H1 (cell line): Measurements from ENCODE around the gene CTPS1. TPM values are rescaled to one million over a fixed set of nuclear protein-coding genes. Genes with fewer than 3 reads are reported as not detected.

ENCODE experiments used
- CTCF ChIA-PET: fragments of 300-600 bp; sonication (Branson Sonifier 250); formaldehyde crosslinking; loops from one replicate; lab custom pipeline; 2021; ENCODE audit not compliant: partially characterized antibody; lab: Charles Lee
- POLR2A ChIA-PET: fragments of 300-600 bp; sonication (Branson Sonifier 250); formaldehyde crosslinking; loops from one replicate; lab custom pipeline; 2021; ENCODE audit warnings: inconsistent platforms; ENCODE audit not compliant: partially characterized antibody; lab: Charles Lee
- DNase-seq, 2 experiments: peaks; one replicate each; pipeline versions ENCODE4 v3.0.0 to v3.0.0-alpha.2; 2010 to 2022; ENCODE audit warnings: low spot score in 2 of 2, low read depth in 1 of 2, mixed read lengths in 1 of 2
- FAIRE-seq: peaks from 2 replicates; lab custom pipeline; 2011; peaks lifted over from hg19 to GRCh38; lab: Jason Lieb, UNC
- H2AFZ ChIP-seq: 2 replicates; pipeline ENCODE4 v1.8.1; 2012; ENCODE audit warnings: low read length, inconsistent platforms
- H2AK5ac ChIP-seq: 2 replicates; pipeline ENCODE4 v1.6.1; 2013; ENCODE audit warnings: low read depth, low read length
- H2BK120ac ChIP-seq: replicated peaks from 2 replicates; pipeline ENCODE3; 2013; ENCODE audit warnings: low read depth, low read length, inconsistent platforms
- H2BK12ac ChIP-seq: 2 replicates; pipeline ENCODE4 v1.6.1; 2013; ENCODE audit warnings: low read depth, low read length
- H2BK15ac ChIP-seq: 2 replicates; pipeline ENCODE4 v1.6.1; 2013; ENCODE audit warnings: low read length
- H2BK20ac ChIP-seq: 2 replicates; pipeline ENCODE4 v1.6.1; 2013; ENCODE audit warnings: low read length
- H2BK5ac ChIP-seq: 2 replicates; pipeline ENCODE4 v1.6.1; 2013; ENCODE audit warnings: low read depth, low read length
- H3K14ac ChIP-seq: 2 replicates; pipeline ENCODE4 v1.6.1; 2013; ENCODE audit warnings: inconsistent platforms; ENCODE audit not compliant: insufficient read length
- H3K18ac ChIP-seq: 2 replicates; pipeline ENCODE4 v1.6.1; 2013; ENCODE audit warnings: low read length; ENCODE audit errors: extremely low read depth
- H3K23ac ChIP-seq: 2 replicates; pipeline ENCODE4 v1.6.1; 2013; ENCODE audit warnings: inconsistent platforms; ENCODE audit not compliant: insufficient read length
- H3K23me2 ChIP-seq: 2 replicates; pipeline ENCODE4 v1.6.1; 2013; ENCODE audit warnings: low read depth, low read length
- H3K27ac ChIP-seq: 2 replicates; pipeline ENCODE4 v1.6.1; 2011; ENCODE audit warnings: low read depth, low read length, inconsistent platforms
- H3K27me3 ChIP-seq, 4 experiments: replicated peaks in 1 of 4; 1 replicate in 1 of 4; 2 replicates in 3 of 4; pipeline versions ENCODE4 v1.6.1 to v1.8.1; 2011 to 2013; ENCODE audit warnings: low read length in 3 of 4, mild to moderate bottlenecking in 3 of 4, inconsistent platforms in 2 of 4, mixed read lengths in 2 of 4, moderate library complexity in 1 of 4; ENCODE audit not compliant: control insufficient read depth in 3 of 4, insufficient read depth in 3 of 4; ENCODE audit errors: extremely low read depth in 1 of 4
- H3K36me3 ChIP-seq, 4 experiments: 2 replicates each; pipeline versions ENCODE4 v1.6.1 to v1.8.1; 2011 to 2013; ENCODE audit warnings: mild to moderate bottlenecking in 4 of 4, low read length in 3 of 4, moderate library complexity in 2 of 4, control low read depth in 1 of 4, inconsistent platforms in 1 of 4; ENCODE audit not compliant: insufficient read depth in 4 of 4, control insufficient read depth in 2 of 4
- H3K4ac ChIP-seq: replicated peaks from 2 replicates; pipeline ENCODE3; 2013; ENCODE audit warnings: low read length, low read depth, mixed read lengths, inconsistent platforms; ENCODE audit not compliant: insufficient read length
- H3K4me1 ChIP-seq, 4 experiments: replicated peaks in 1 of 4; 1 replicate in 1 of 4; 2 replicates in 3 of 4; pipeline versions ENCODE4 v1.6.1 to v1.8.1; 2011 to 2013; ENCODE audit warnings: low read length in 3 of 4, inconsistent platforms in 2 of 4, mixed read lengths in 1 of 4; ENCODE audit not compliant: insufficient read depth in 4 of 4, control insufficient read depth in 3 of 4
- H3K4me2 ChIP-seq, 2 experiments: 2 replicates each; pipeline versions ENCODE4 v1.6.1 to v1.8.1; 2011 to 2013; ENCODE audit warnings: low read depth in 2 of 2, low read length in 2 of 2, control low read depth in 1 of 2, inconsistent platforms in 1 of 2, mild to moderate bottlenecking in 1 of 2; ENCODE audit not compliant: insufficient read depth in 1 of 2
- H3K4me3 ChIP-seq, 4 experiments: fragments of 200-600, 300-600 bp in 1 of 4; sonication (generic), shearing (Covaris generic), sonication (Bioruptor Twin) in 1 of 4; 2 replicates each; pipeline versions ENCODE4 v1.5.1 to v1.8.1; 2011 to 2016; ENCODE audit warnings: low read length in 4 of 4, low read depth in 3 of 4, control low read depth in 2 of 4, inconsistent platforms in 2 of 4, mild to moderate bottlenecking in 2 of 4, mixed read lengths in 1 of 4, moderate library complexity in 1 of 4; ENCODE audit not compliant: insufficient read depth in 2 of 4; ENCODE audit errors: extremely low read depth in 1 of 4
- H3K56ac ChIP-seq: replicated peaks from 2 replicates; pipeline ENCODE3; 2013; ENCODE audit warnings: low read depth, mild to moderate bottlenecking, mixed read lengths, low read length, inconsistent platforms; ENCODE audit not compliant: insufficient read length
- H3K79me1 ChIP-seq: 2 replicates; pipeline ENCODE4 v1.6.1; 2013; ENCODE audit warnings: low read depth, low read length, control low read depth
- H3K79me2 ChIP-seq, 2 experiments: 2 replicates each; pipeline versions ENCODE4 v1.6.1 to v1.8.1; 2012 to 2013; ENCODE audit warnings: low read length in 2 of 2, mild to moderate bottlenecking in 2 of 2, inconsistent platforms in 1 of 2; ENCODE audit not compliant: insufficient read depth in 2 of 2, control insufficient read depth in 1 of 2
- H3K9ac ChIP-seq, 4 experiments: replicated peaks in 1 of 4; 1 replicate in 1 of 4; 2 replicates in 3 of 4; pipeline versions ENCODE4 v1.6.1 to v1.8.1; 2011 to 2013; ENCODE audit warnings: low read depth in 3 of 4, low read length in 3 of 4, control low read depth in 2 of 4, mild to moderate bottlenecking in 2 of 4, moderate library complexity in 2 of 4, inconsistent platforms in 1 of 4; ENCODE audit errors: extremely low read depth in 1 of 4
- H3K9me3 ChIP-seq, 2 experiments: 2 replicates each; pipeline versions ENCODE4 v1.6.1 to v1.8.1; 2012 to 2013; ENCODE audit warnings: mild to moderate bottlenecking in 2 of 2, moderate library complexity in 2 of 2, control low read depth in 1 of 2, inconsistent platforms in 1 of 2, low read depth in 1 of 2, low read length in 1 of 2, mixed read lengths in 1 of 2; ENCODE audit not compliant: insufficient read depth in 2 of 2
- H4K20me1 ChIP-seq, 2 experiments: replicated peaks in 1 of 2; 2 replicates each; pipeline versions ENCODE3 to v1.8.1; 2011 to 2013; ENCODE audit warnings: inconsistent platforms in 2 of 2, low read length in 2 of 2, mild to moderate bottlenecking in 1 of 2; ENCODE audit not compliant: insufficient read depth in 2 of 2, control insufficient read depth in 1 of 2
- H4K5ac ChIP-seq: 2 replicates; pipeline ENCODE4 v1.6.1; 2013; ENCODE audit warnings: low read length, low read depth, mixed read lengths, inconsistent platforms; ENCODE audit not compliant: insufficient read length
- H4K8ac ChIP-seq: 2 replicates; pipeline ENCODE4 v1.8.0; 2013; ENCODE audit warnings: mild to moderate bottlenecking, moderate library complexity, low read length, inconsistent platforms; ENCODE audit not compliant: insufficient read depth; ENCODE audit errors: extremely low read depth
- H4K91ac ChIP-seq: replicated peaks from 2 replicates; pipeline ENCODE3; 2013; ENCODE audit warnings: low read length, mixed read lengths, inconsistent platforms; ENCODE audit not compliant: insufficient read length
- EGR1 ChIP-seq: IDR thresholded peaks from 2 replicates; pipeline ENCODE4 v1.6.1; 2011; ENCODE audit warnings: low read depth, low read length, borderline replicate concordance
- HDAC2 ChIP-seq, 2 experiments: fragments of 300-600 bp in 1 of 2; sonication (generic) in 1 of 2; IDR thresholded peaks; 2 replicates each; pipeline ENCODE4 v1.6.1; 2011 to 2012; ENCODE audit warnings: low read depth in 2 of 2, low read length in 2 of 2, mild to moderate bottlenecking in 2 of 2, moderate library complexity in 2 of 2, borderline replicate concordance in 1 of 2, inconsistent platforms in 1 of 2
- KDM4A ChIP-seq: IDR thresholded peaks from one replicate; pipeline ENCODE4 v1.7.1; 2012; ENCODE audit warnings: low read depth, mild to moderate bottlenecking, moderate library complexity, low read length, inconsistent platforms; ENCODE audit not compliant: severe bottlenecking
- WGBS, 2 experiments: shearing (Covaris generic) in 1 of 2; methylation state at CpG; one replicate each; pipeline versions ENCODE4 v1.1.6 to v1.1.7; 2013 to 2015; ENCODE audit warnings: low lambda C conversion rate in 2 of 2, mixed read lengths in 2 of 2, inconsistent platforms in 1 of 2, low coverage in 1 of 2, missing lambda C conversion rate in 1 of 2; ENCODE audit not compliant: insufficient replicate concordance in 2 of 2, insufficient coverage in 1 of 2, insufficient read length in 1 of 2; ENCODE audit errors: extremely low coverage in 1 of 2, missing lambda C conversion rate in 1 of 2; 5-methylcytosine and 5-hydroxymethylcytosine counted together
- polyA plus RNA-seq, 7 experiments: library from polyadenylated mRNA; depleted of rRNA in 3 of 7; stranded (reverse) in 5 of 7; unstranded in 2 of 7; fragments of >200 nt in 5 of 7; fragments of 200-250 nt in 2 of 7; gene quantifications; 1 replicate in 5 of 7; 2 replicates in 1 of 7; 4 replicates in 1 of 7; pipeline versions ENCODE4 v1.2.1 to v1.2.3, GENCODE V29; 2011 to 2013; ENCODE audit warnings: missing spikeins in 2 of 7, mixed read lengths in 2 of 7
- total RNA-seq: library from RNA; stranded (reverse); fragmentation: NEBNext Ultra II Directional; extraction: Animal tissue kit (Norgen Biotek cat#: 25700); gene quantifications from 2 replicates; pipeline ENCODE4 v1.2.1, GENCODE V29; 2021

The CTPS1 gene
- total and polyA plus RNA-seq, 2 of the 8 experiments (the other 6 are each of a cell fraction or from before 2014, with no cell fraction given), result 35.5 to 103 TPM

GRCh38 chr1:40969445-40969844 is 10.1 kb upstream of the CTPS1 start:
- H3K27me3 ChIP-seq, result no peaks in the 10 kb centered on the region
- WGBS, 2 experiments, result 89% methylated on average over 6 of the region's 6 CpGs; no CpG with 5 or more reads in 1 of the 2 experiments
- H3K9me3 ChIP-seq, result no peaks in the 10 kb centered on the region
- H2BK5ac ChIP-seq, result no peak overlapping the region
- H2BK15ac ChIP-seq, result no peak overlapping the region
- DNase-seq, result no peak
- no peak overlapping the region for H2BK120ac ChIP-seq
- no peak overlapping the region for H3K27ac ChIP-seq
- H3K79me1 ChIP-seq, result no peaks in the 10 kb centered on the region
- ChIA-PET POLR2A (no interaction called here), CTCF (interaction anchor here (0.7 kb wide), 1 partner anchor 165 kb away, joined by 3 read pairs; no protein-coding TSS in a partner anchor)
- no peak overlapping the region for H2BK12ac ChIP-seq
- peaks cover 0 to 3% (median 0%) of the 10 kb centered on the region in 4 experiments; a peak in 3 of 7 replicates for H3K4me1 ChIP-seq
- H3K4me2 ChIP-seq, result no peak overlapping the region
- H3K36me3 ChIP-seq, result no peaks in the 10 kb centered on the region
- no peaks in the 10 kb centered on the region for H3K79me2 ChIP-seq
- no peak overlapping the region for H2AK5ac ChIP-seq
- H3K23me2 ChIP-seq, result no peaks in the 10 kb centered on the region
- H3K9ac ChIP-seq, result no peak overlapping the region
- H3K56ac ChIP-seq, result no peak overlapping the region
- H4K8ac ChIP-seq, result no peak overlapping the region
- no peak overlapping the region for H3K14ac ChIP-seq
- H3K4ac ChIP-seq, result no peak overlapping the region
- no peak overlapping the region for H2AFZ ChIP-seq
- TF ChIP-seq HDAC2 (IDR thresholded peaks at IDR 0.05; ENCODE audit: borderline replicate concordance in 1 of 2, low read depth in 2 of 2, low read length in 2 of 2) (no peak), EGR1 (no peak), KDM4A (no peak)
- TF ChIP-seq, all 59 proteins: peak for 0
- Histone ChIP-seq H4K91ac (no peak overlapping the region), H3K4me3 (no peak overlapping the region), H3K18ac (no peak overlapping the region), H3K23ac (no peak overlapping the region), H2BK20ac (no peak overlapping the region), H4K5ac (no peak overlapping the region), H4K20me1 (no peaks in the 10 kb centered on the region)
- FAIRE-seq, result no peak
